Measurements from ENCODE around the gene NFKBIE. TPM values are rescaled to one million over a fixed set of nuclear protein-coding genes. Genes with fewer than 3 reads are reported as not detected.

The NFKBIE gene
- total and polyA plus RNA-seq, 2 experiments from 2014 or later, result 14.0 to 16.7 TPM

DNA sequence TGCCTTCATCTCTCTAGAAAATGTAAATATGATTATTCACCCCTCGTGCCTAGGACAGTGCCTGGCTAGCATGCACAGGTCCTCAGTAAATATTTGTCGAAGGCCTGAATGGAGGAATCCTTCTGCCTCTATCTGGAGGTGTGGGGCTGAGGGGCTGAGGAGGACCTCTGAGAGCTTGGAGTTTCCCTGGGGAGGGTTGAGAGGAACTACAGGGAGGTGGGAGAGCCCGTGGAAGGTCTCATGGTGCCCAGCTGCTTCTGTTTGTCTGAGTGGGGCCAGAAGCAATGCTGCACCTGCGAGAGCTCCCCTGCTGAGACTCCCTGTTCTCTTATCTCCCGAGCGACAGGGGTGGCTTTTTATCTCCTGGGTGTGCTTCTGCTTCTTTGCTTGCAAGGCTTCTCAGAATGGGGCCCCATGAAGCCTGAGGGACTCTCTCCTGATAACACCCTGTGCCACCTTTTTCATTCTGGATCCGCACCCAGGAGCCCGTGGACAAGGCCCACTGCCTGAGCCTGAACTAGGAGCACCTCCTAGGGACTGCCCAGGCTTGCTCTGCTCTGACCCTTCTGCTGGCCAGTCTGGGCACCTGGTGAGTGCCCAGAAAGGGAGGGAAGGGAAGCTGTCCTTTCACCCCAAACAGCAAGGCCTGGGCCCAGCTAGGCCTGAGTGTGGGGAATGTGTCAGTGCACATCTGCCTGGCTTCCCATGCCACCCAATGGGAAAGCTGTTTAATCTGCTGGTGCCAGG is 39.6 kb downstream of the NFKBIE start:
- WGBS (ENCODE audit: low lambda C conversion rate, missing lambda C conversion rate), result 63% methylated on average over 8 of the region's 8 CpGs
- Histone ChIP-seq H3K4me1 (ENCODE audit: insufficient read depth) (peaks cover 42% of the 10 kb centered on the region), H2AFZ (no peak overlapping the region)

DNA sequence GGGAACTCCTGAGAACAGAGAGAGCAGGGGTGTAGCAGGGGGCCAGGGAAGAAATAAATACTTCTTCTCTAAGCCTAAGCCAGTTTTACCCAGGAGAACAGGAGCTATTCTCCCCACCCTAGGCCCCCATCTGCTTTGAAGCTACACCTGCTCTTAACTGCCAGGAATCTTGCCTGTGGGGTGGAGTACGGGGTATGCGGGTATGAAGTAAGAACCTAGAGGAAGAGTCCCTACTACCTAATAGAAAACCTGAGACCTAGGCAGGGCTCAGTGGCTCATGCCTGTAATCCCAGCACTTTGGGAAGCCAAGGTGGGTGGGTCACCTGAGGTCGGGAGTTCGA is 40.4 kb downstream of the NFKBIE start:
- H3K27ac ChIP-seq, result no peak overlapping the region
- H3K4me3 ChIP-seq, result no peak overlapping the region
- peaks cover 44% of the 10 kb centered on the region for H3K4me1 ChIP-seq (ENCODE audit: insufficient read depth)
- H2AFZ ChIP-seq, result no peak overlapping the region
- WGBS (ENCODE audit: low lambda C conversion rate, missing lambda C conversion rate), result 82% methylated on average over 4 of the region's 4 CpGs
- H3K27me3 ChIP-seq, result no peaks in the 10 kb centered on the region
- peaks cover 6% of the 10 kb centered on the region for H3K79me2 ChIP-seq
- H3K4me2 ChIP-seq, result peak overlapping the region; percentile 100
- TF ChIP-seq, protein P1, sequence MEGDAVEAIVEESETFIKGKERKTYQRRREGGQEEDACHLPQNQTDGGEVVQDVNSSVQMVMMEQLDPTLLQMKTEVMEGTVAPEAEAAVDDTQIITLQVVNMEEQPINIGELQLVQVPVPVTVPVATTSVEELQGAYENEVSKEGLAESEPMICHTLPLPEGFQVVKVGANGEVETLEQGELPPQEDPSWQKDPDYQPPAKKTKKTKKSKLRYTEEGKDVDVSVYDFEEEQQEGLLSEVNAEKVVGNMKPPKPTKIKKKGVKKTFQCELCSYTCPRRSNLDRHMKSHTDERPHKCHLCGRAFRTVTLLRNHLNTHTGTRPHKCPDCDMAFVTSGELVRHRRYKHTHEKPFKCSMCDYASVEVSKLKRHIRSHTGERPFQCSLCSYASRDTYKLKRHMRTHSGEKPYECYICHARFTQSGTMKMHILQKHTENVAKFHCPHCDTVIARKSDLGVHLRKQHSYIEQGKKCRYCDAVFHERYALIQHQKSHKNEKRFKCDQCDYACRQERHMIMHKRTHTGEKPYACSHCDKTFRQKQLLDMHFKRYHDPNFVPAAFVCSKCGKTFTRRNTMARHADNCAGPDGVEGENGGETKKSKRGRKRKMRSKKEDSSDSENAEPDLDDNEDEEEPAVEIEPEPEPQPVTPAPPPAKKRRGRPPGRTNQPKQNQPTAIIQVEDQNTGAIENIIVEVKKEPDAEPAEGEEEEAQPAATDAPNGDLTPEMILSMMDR (IDR thresholded peaks at IDR 0.05; ENCODE audit: poor library complexity), result no peak
- TF ChIP-seq EZH2phosphoT487 (IDR thresholded peaks at IDR 0.05; ENCODE audit: low read depth, severe bottlenecking, unreplicated experiment) (no peak), EZH2 (IDR thresholded peaks at IDR 0.05; ENCODE audit: borderline replicate concordance) (no peak)
- DNase-seq (ENCODE audit: low spot score), result no peak
- no peaks in the 10 kb centered on the region for H3K9me2 ChIP-seq (replicated peaks; ENCODE audit: insufficient read depth)
- no peaks in the 10 kb centered on the region for H4K20me1 ChIP-seq (ENCODE audit: insufficient read depth, poor library complexity, severe bottlenecking)
- no peaks in the 10 kb centered on the region for H3K36me3 ChIP-seq (replicated peaks; ENCODE audit: insufficient read depth, low read depth)
- no peaks in the 10 kb centered on the region for H3K9me3 ChIP-seq (ENCODE audit: low read depth)

More for the DNA sequence above, 39.6 kb downstream of the NFKBIE start:
- Histone ChIP-seq H3K4me2 (peak overlapping the region; percentile 61), H3K79me2 (peaks cover 5% of the 10 kb centered on the region), H3K9me2 (replicated peaks; ENCODE audit: insufficient read depth) (no peaks in the 10 kb centered on the region), H3K9me3 (ENCODE audit: low read depth) (no peaks in the 10 kb centered on the region), H3K27me3 (no peaks in the 10 kb centered on the region), H3K4me3 (no peak overlapping the region), H3K36me3 (replicated peaks; ENCODE audit: insufficient read depth, low read depth) (no peaks in the 10 kb centered on the region), H3K27ac (peak overlapping the region; percentile 51), H4K20me1 (ENCODE audit: insufficient read depth, poor library complexity, severe bottlenecking) (no peaks in the 10 kb centered on the region)
- no peak for DNase-seq (ENCODE audit: low spot score)
- no peak for TF ChIP-seq EZH2 (IDR thresholded peaks at IDR 0.05; ENCODE audit: borderline replicate concordance)
- TF ChIP-seq, protein P1 (IDR thresholded peaks at IDR 0.05; ENCODE audit: poor library complexity), result no peak
- TF ChIP-seq EZH2phosphoT487 (IDR thresholded peaks at IDR 0.05; ENCODE audit: low read depth, severe bottlenecking, unreplicated experiment), result no peak

DNA sequence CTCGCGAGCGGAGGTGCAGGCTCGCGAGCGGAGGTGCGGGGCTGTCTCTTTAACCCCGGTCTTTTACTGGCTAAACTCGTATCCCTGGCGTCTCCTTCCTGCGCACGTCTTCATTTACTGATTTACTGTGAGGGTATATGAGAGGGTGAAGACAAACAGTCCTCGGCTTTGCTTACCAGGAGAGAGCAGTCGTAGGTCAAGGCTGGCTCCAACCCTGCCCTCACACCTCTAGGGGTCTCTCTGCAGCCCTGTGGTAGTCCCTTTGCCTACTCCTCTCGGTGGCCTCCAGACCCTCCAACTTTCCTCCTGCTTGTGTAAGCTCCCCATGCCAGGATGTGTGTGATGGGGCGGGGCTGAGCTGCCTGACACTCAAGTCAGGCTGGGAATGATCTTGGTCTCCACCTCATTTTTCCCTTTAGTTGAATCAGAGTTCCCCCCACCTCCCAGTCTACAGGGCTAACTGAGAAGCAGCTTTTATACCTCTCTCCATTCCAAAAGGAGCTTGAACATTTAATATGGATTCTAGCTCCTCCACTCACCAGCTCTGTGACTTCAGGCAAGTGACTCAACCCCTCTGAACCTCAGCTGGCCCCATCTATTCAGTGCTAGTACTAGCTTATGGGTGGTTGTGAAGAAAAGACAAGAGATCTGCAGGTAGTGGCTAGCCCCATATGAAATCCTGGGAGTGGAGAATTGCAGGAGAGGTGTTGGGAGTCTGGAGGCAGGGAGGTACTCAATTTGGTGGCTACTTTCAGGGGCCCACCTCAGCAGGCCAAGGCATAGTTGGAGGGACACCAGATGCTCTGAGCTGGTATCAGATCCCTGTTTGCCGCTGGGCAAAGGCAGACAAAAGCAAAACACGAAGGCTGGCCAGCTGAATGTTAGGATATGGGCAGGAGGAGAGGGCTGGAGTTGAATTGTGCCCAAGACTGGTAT is 41.1 kb downstream of the NFKBIE start:
- no peak for DNase-seq (ENCODE audit: low spot score)
- no peaks in the 10 kb centered on the region for H3K9me2 ChIP-seq (replicated peaks; ENCODE audit: insufficient read depth)
- peak overlapping the region; percentile 82 for H3K4me3 ChIP-seq
- peaks cover 47% of the 10 kb centered on the region for H3K4me1 ChIP-seq (ENCODE audit: insufficient read depth)
- H3K79me2 ChIP-seq, result peaks cover 8% of the 10 kb centered on the region
- 13% methylated on average over 10 of the region's 18 CpGs for WGBS (ENCODE audit: low lambda C conversion rate, missing lambda C conversion rate)
- H3K36me3 ChIP-seq (replicated peaks; ENCODE audit: insufficient read depth, low read depth), result no peaks in the 10 kb centered on the region
- no peak overlapping the region for H2AFZ ChIP-seq
- no peak overlapping the region for H3K27ac ChIP-seq
- TF ChIP-seq, protein P1 (IDR thresholded peaks at IDR 0.05; ENCODE audit: poor library complexity), result no peak
- TF ChIP-seq EZH2 (IDR thresholded peaks at IDR 0.05; ENCODE audit: borderline replicate concordance) (no peak), EZH2phosphoT487 (IDR thresholded peaks at IDR 0.05; ENCODE audit: low read depth, severe bottlenecking, unreplicated experiment) (no peak)
- H3K27me3 ChIP-seq, result no peaks in the 10 kb centered on the region
- H3K9me3 ChIP-seq (ENCODE audit: low read depth), result no peaks in the 10 kb centered on the region
- H3K4me2 ChIP-seq, result peak overlapping the region; percentile 100
- no peaks in the 10 kb centered on the region for H4K20me1 ChIP-seq (ENCODE audit: insufficient read depth, poor library complexity, severe bottlenecking)

Data from hepatocyte (in vitro differentiated cells).